CD4-positive, alpha-beta T cell treated with Interleukin-6 at 100 ng/mL for 8 hours (primary cell): ENCODE data around the gene AP1S1.
"Not testable (repeated sequence)": the region's sequence is repeated elsewhere in the genome, so short reads cannot be mapped to it uniquely, and the experiment has no call there.

Experiments used
- DNase-seq: peaks from one replicate; pipeline ENCODE4 v3.0.0-alpha.2; 2020; ENCODE audit warnings: mixed read lengths, low spot score

The AP1S1 gene

GRCh38 chr7:101171442-101171837, 17.2 kb downstream of the AP1S1 start:
- DNase-seq: no peak

GRCh38 chr7:101172005-101172853, 18.0 kb downstream of the AP1S1 start:
- no peak for DNase-seq

GRCh38 chr7:101172854-101173751, 18.8 kb downstream of the AP1S1 start:
- no peak for DNase-seq

GRCh38 chr7:101173752-101174244, 19.5 kb downstream of the AP1S1 start:
- DNase-seq: peak; percentile 38

GRCh38 chr7:101174322-101174854, 20.1 kb downstream of the AP1S1 start:
- no peak for DNase-seq

GRCh38 chr7:101175664-101176063, 21.4 kb downstream of the AP1S1 start:
- DNase-seq: no peak

GRCh38 chr7:101177644-101178043, 23.4 kb downstream of the AP1S1 start:
- DNase-seq: no peak

- no peak for DNase-seq
Observed at GRCh38 chr7:101179117-101179516, 24.8 kb downstream of the AP1S1 start.

GRCh38 chr7:101179713-101180112, 25.4 kb downstream of the AP1S1 start:
- no peak for DNase-seq

GRCh38 chr7:101180130-101180755, 26.0 kb downstream of the AP1S1 start, which contains the start of gene NAT16:
TSS of gene NAT16 (minus strand) at chr7:101180293. CDS start at chr7:101174807, 5,486 bp downstream.
- DNase-seq: no peak

GRCh38 chr7:101185258-101185839, 31.1 kb downstream of the AP1S1 start:
- no peak for DNase-seq

GRCh38 chr7:101186194-101186593, 31.9 kb downstream of the AP1S1 start:
- DNase-seq: no peak

GRCh38 chr7:101186844-101187428, 32.7 kb downstream of the AP1S1 start:
- no peak for DNase-seq

GRCh38 chr7:101189109-101189508, 34.8 kb downstream of the AP1S1 start:
- DNase-seq: no peak

- DNase-seq: no peak
Observed at GRCh38 chr7:101195884-101196283, 41.6 kb downstream of the AP1S1 start.

- DNase-seq: no peak
Observed at GRCh38 chr7:101197991-101198390, 43.7 kb downstream of the AP1S1 start.

- DNase-seq: no peak
Observed at GRCh38 chr7:101198476-101198875, 44.2 kb downstream of the AP1S1 start.

GRCh38 chr7:101199522-101199921, 45.2 kb downstream of the AP1S1 start:
- DNase-seq: not testable (repeated sequence)

- no peak for DNase-seq
Observed at GRCh38 chr7:101200504-101200861, 46.2 kb downstream of the AP1S1 start.

- no peak for DNase-seq
Observed at GRCh38 chr7:101200862-101201599, 46.8 kb downstream of the AP1S1 start, which contains the start of gene MOGAT3. TSS of gene MOGAT3 (minus strand) at chr7:101201036. CDS start at chr7:101200854, 182 bp downstream.
